Measurements from ENCODE around the gene BHMT2. TPM values are rescaled to one million over a fixed set of nuclear protein-coding genes. Genes with fewer than 3 reads are reported as not detected.

BHMT2 gene
- total RNA-seq, 1 donor from 2014 or later, result not detected

DNA sequence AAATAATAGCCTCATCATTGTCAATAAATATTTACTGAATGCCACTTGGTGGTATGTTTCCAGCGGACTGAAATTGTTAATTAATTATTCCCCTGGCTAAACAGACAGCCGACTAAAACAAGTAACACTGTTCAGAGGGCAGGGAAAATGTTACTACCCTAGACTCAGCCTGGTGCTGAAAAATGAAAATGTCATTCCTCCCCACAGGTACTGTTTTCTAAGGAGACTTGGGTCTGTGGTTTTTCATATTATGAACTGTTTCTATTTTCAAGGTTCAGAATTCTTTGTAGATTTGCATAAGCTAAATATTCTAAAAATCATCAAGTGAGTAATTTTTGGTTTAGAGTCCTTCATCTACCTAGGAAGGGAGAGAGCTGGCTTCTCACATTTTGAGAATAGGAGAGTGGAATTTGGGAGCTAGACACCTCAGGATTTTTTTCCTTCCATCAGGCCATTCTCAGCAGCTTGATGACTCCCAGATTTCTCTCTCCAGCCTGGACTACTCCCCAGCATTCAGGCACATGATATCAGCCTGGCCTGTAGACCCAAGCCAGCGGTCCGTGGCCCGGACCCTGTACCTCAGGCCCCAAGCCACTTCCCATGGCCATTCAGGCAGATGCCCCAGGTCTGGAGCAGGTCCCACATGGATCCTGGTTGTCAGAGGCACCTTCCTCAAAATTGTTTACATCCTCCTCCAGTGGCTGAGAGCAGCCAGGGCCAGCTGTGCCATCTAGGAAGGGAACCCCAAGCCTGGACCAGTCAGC, 66.4 kb downstream of the BHMT2 start:
- intact Hi-C loops (cut with micrococcal nuclease), result loop anchor here (10.0 kb wide), 1 partner anchor 99 kb away; the partner anchor contains the start of gene JMY
- Mint-ChIP-seq H3K36me3 (ENCODE audit: low read depth) (no peaks in the 10 kb centered on the region), H3K27me3 (peaks cover 5% of the 10 kb centered on the region), H3K4me1 (peaks cover 8% of the 10 kb centered on the region), H3K9me3 (no peaks in the 10 kb centered on the region), H3K4me3 (no peak overlapping the region), H3K27ac (no peak overlapping the region)
- ChIA-PET POLR2A (no interaction called here), CTCF (interaction anchor here (3.9 kb wide), 1 partner anchor 328 kb away, joined by 41 read pairs; no protein-coding TSS in a partner anchor)
- TF ChIP-seq, protein P1, sequence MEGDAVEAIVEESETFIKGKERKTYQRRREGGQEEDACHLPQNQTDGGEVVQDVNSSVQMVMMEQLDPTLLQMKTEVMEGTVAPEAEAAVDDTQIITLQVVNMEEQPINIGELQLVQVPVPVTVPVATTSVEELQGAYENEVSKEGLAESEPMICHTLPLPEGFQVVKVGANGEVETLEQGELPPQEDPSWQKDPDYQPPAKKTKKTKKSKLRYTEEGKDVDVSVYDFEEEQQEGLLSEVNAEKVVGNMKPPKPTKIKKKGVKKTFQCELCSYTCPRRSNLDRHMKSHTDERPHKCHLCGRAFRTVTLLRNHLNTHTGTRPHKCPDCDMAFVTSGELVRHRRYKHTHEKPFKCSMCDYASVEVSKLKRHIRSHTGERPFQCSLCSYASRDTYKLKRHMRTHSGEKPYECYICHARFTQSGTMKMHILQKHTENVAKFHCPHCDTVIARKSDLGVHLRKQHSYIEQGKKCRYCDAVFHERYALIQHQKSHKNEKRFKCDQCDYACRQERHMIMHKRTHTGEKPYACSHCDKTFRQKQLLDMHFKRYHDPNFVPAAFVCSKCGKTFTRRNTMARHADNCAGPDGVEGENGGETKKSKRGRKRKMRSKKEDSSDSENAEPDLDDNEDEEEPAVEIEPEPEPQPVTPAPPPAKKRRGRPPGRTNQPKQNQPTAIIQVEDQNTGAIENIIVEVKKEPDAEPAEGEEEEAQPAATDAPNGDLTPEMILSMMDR (IDR thresholded peaks at IDR 0.05), result no peak
- ATAC-seq (ENCODE audit: low read depth) (no peak), DNase-seq (no peak)

DNA sequence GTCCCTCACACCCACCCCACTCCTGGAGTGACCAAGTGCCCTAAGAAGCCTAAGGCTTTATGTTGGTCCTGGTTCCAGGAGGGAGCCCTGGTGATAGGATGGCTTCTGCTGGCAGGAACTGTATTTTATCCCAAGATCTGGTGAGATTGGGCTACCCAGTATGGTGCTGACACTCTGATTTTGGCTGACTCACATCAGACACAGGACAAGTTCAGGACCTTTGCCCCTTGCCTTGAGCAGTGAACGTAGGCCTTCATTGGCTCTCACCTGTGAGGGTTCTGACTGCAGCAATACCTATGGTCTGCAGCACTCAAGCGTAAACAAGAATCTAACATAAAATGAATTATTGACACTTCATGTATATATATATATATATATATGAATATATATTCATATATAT, 67.1 kb downstream of the BHMT2 start:
- CTCF ChIA-PET, result no interaction called here

More for the DNA sequence above, 67.1 kb downstream of the BHMT2 start:
- Mint-ChIP-seq H3K4me1 (peaks cover 8% of the 10 kb centered on the region), H3K4me3 (no peak overlapping the region), H3K27ac (no peak overlapping the region), H3K27me3 (peaks cover 5% of the 10 kb centered on the region), H3K9me3 (no peaks in the 10 kb centered on the region), H3K36me3 (ENCODE audit: low read depth) (no peaks in the 10 kb centered on the region)
- POLR2A ChIA-PET, result no interaction called here
- DNase-seq, result no peak
- ATAC-seq (ENCODE audit: low read depth), result no peak
- TF ChIP-seq, protein P1 (IDR thresholded peaks at IDR 0.05), result no peak
- intact Hi-C loops (cut with micrococcal nuclease), result loop anchor here (10.0 kb wide), 1 partner anchor 98 kb away; the partner anchor contains the start of gene JMY

Other genes with a start within 250 kb of the BHMT2 start
- 12.7 and 15.6 TPM in 2 replicates for gene ARSB, start 84.5 kb upstream of the BHMT2 start, total RNA-seq
- gene DMGDH, start 93 bp upstream of the BHMT2 start, total RNA-seq, result not detected in 2 replicates
- not detected in 2 replicates for gene BHMT, start 42.0 kb downstream of the BHMT2 start, total RNA-seq
- 6.4 and 6.9 TPM in 2 replicates for gene JMY, start 166.4 kb downstream of the BHMT2 start, total RNA-seq

Data from activated B cell treated with CpG ODN at 0.5 μM for 24 hours (primary cell).